Measurements from ENCODE around the gene KDF1.
A peak's percentile ranks its signal among the peaks of the same experiment; 100 is the strongest.

Gene KDF1

GRCh38 chr1:26941311-26941710 lies 19.0 kb downstream of the KDF1 start:
- no peak overlapping the region for H3K27ac ChIP-seq (ENCODE audit: low read length)
- H3K27me3 ChIP-seq (ENCODE audit: control insufficient read depth in 1 of 2, insufficient read depth in 2 of 2, low read length in 2 of 2): no peaks in the 10 kb centered on the region

GRCh38 chr1:26938659-26939025 lies 21.6 kb downstream of the KDF1 start:
- H3K36me3 ChIP-seq (ENCODE audit: control insufficient read depth in 2 of 2, insufficient read depth in 2 of 2, low read length in 2 of 2): peaks cover 26 to 34% of the 10 kb centered on the region in 2 donors
- H3K27ac ChIP-seq (ENCODE audit: low read length): no peak overlapping the region
- no peak overlapping the region for H3K4me3 ChIP-seq (ENCODE audit: low read length in 2 of 2)
- no peaks in the 10 kb centered on the region for H3K27me3 ChIP-seq (ENCODE audit: control insufficient read depth in 1 of 2, insufficient read depth in 2 of 2, low read length in 2 of 2)
- no peaks in the 10 kb centered on the region for H3K4me1 ChIP-seq (ENCODE audit: control insufficient read depth, insufficient read depth, low read length)
- no peak overlapping the region for H3K9ac ChIP-seq (ENCODE audit: low read length in 2 of 2)
- H3K9me3 ChIP-seq (ENCODE audit: control insufficient read depth in 2 of 2, low read length in 2 of 2): no peaks in the 10 kb centered on the region

More at GRCh38 chr1:26941311-26941710, 19.0 kb downstream of the KDF1 start:
- Histone ChIP-seq H3K9ac (ENCODE audit: low read length in 2 of 2) (no peak overlapping the region), H3K4me1 (ENCODE audit: control insufficient read depth, insufficient read depth, low read length) (no peaks in the 10 kb centered on the region), H3K9me3 (ENCODE audit: control insufficient read depth in 2 of 2, low read length in 2 of 2) (no peaks in the 10 kb centered on the region), H3K4me3 (ENCODE audit: low read length in 2 of 2) (no peak overlapping the region), H3K36me3 (ENCODE audit: control insufficient read depth in 2 of 2, insufficient read depth in 2 of 2, low read length in 2 of 2) (peaks cover 32 to 44% of the 10 kb centered on the region in 2 donors)

- Histone ChIP-seq H3K9me3 (ENCODE audit: control insufficient read depth in 2 of 2, low read length in 2 of 2) (no peaks in the 10 kb centered on the region), H3K27ac (ENCODE audit: low read length) (no peak overlapping the region), H3K36me3 (ENCODE audit: control insufficient read depth in 2 of 2, insufficient read depth in 2 of 2, low read length in 2 of 2) (peaks cover 21 to 31% of the 10 kb centered on the region in 2 donors), H3K4me1 (ENCODE audit: control insufficient read depth, insufficient read depth, low read length) (no peaks in the 10 kb centered on the region), H3K27me3 (ENCODE audit: control insufficient read depth in 1 of 2, insufficient read depth in 2 of 2, low read length in 2 of 2) (no peaks in the 10 kb centered on the region), H3K9ac (ENCODE audit: low read length in 2 of 2) (no peak overlapping the region), H3K4me3 (ENCODE audit: low read length in 2 of 2) (no peak overlapping the region)
These were observed 22.1 kb downstream of the KDF1 start for GRCh38 chr1:26938004-26938658.

GRCh38 chr1:26936823-26937222 lies 23.4 kb downstream of the KDF1 start:
- Histone ChIP-seq H3K9me3 (ENCODE audit: control insufficient read depth in 2 of 2, low read length in 2 of 2) (no peaks in the 10 kb centered on the region), H3K36me3 (ENCODE audit: control insufficient read depth in 2 of 2, insufficient read depth in 2 of 2, low read length in 2 of 2) (peaks cover 11 to 23% of the 10 kb centered on the region in 2 donors), H3K9ac (ENCODE audit: low read length in 2 of 2) (no peak overlapping the region), H3K4me1 (ENCODE audit: control insufficient read depth, insufficient read depth, low read length) (no peaks in the 10 kb centered on the region), H3K27ac (ENCODE audit: low read length) (no peak overlapping the region), H3K27me3 (ENCODE audit: control insufficient read depth in 1 of 2, insufficient read depth in 2 of 2, low read length in 2 of 2) (no peaks in the 10 kb centered on the region), H3K4me3 (ENCODE audit: low read length in 2 of 2) (no peak overlapping the region)

GRCh38 chr1:26932531-26932930 lies 27.7 kb downstream of the KDF1 start:
- H3K9ac ChIP-seq (ENCODE audit: low read length in 2 of 2): no peak overlapping the region
- H3K27ac ChIP-seq (ENCODE audit: low read length): no peak overlapping the region
- H3K4me1 ChIP-seq (ENCODE audit: control insufficient read depth, insufficient read depth, low read length): no peaks in the 10 kb centered on the region
- H3K9me3 ChIP-seq (ENCODE audit: control insufficient read depth in 2 of 2, low read length in 2 of 2): no peaks in the 10 kb centered on the region
- H3K27me3 ChIP-seq (ENCODE audit: control insufficient read depth in 1 of 2, insufficient read depth in 2 of 2, low read length in 2 of 2): no peaks in the 10 kb centered on the region
- H3K36me3 ChIP-seq (ENCODE audit: control insufficient read depth in 2 of 2, insufficient read depth in 2 of 2, low read length in 2 of 2): peaks cover 13% of the 10 kb centered on the region in 2 donors
- no peak overlapping the region for H3K4me3 ChIP-seq (ENCODE audit: low read length in 2 of 2)

- Histone ChIP-seq H3K4me1 (ENCODE audit: control insufficient read depth, insufficient read depth, low read length) (peaks cover 20% of the 10 kb centered on the region), H3K27ac (ENCODE audit: low read length) (no peak overlapping the region), H3K27me3 (ENCODE audit: control insufficient read depth in 1 of 2, insufficient read depth in 2 of 2, low read length in 2 of 2) (no peaks in the 10 kb centered on the region), H3K4me3 (ENCODE audit: low read length in 2 of 2) (no peak overlapping the region), H3K9ac (ENCODE audit: low read length in 2 of 2) (no peak overlapping the region), H3K9me3 (ENCODE audit: control insufficient read depth in 2 of 2, low read length in 2 of 2) (no peaks in the 10 kb centered on the region), H3K36me3 (ENCODE audit: control insufficient read depth in 2 of 2, insufficient read depth in 2 of 2, low read length in 2 of 2) (peaks cover 11 to 19% of the 10 kb centered on the region in 2 donors)
These were observed 36.6 kb downstream of the KDF1 start for GRCh38 chr1:26923711-26924110.

- Histone ChIP-seq H3K9ac (ENCODE audit: low read length in 2 of 2) (peak overlapping the region; percentile 42 to 86), H3K4me1 (ENCODE audit: control insufficient read depth, insufficient read depth, low read length) (peaks cover 20% of the 10 kb centered on the region), H3K36me3 (ENCODE audit: control insufficient read depth in 2 of 2, insufficient read depth in 2 of 2, low read length in 2 of 2) (peaks cover 11 to 15% of the 10 kb centered on the region in 2 donors), H3K9me3 (ENCODE audit: control insufficient read depth in 2 of 2, low read length in 2 of 2) (no peaks in the 10 kb centered on the region), H3K4me3 (ENCODE audit: low read length in 2 of 2) (peak overlapping the region; percentile 66 to 93), H3K27ac (ENCODE audit: low read length) (no peak overlapping the region), H3K27me3 (ENCODE audit: control insufficient read depth in 1 of 2, insufficient read depth in 2 of 2, low read length in 2 of 2) (no peaks in the 10 kb centered on the region)
These were observed 37.4 kb downstream of the KDF1 start for GRCh38 chr1:26922901-26923300.

- Histone ChIP-seq H3K9me3 (ENCODE audit: control insufficient read depth in 2 of 2, low read length in 2 of 2) (no peaks in the 10 kb centered on the region), H3K27ac (ENCODE audit: low read length) (peak overlapping the region; percentile 88), H3K9ac (ENCODE audit: low read length in 2 of 2) (peak overlapping the region; percentile 86 to 94), H3K4me1 (ENCODE audit: control insufficient read depth, insufficient read depth, low read length) (peaks cover 20% of the 10 kb centered on the region), H3K27me3 (ENCODE audit: control insufficient read depth in 1 of 2, insufficient read depth in 2 of 2, low read length in 2 of 2) (no peaks in the 10 kb centered on the region), H3K36me3 (ENCODE audit: control insufficient read depth in 2 of 2, insufficient read depth in 2 of 2, low read length in 2 of 2) (peaks cover 11 to 15% of the 10 kb centered on the region in 2 donors), H3K4me3 (ENCODE audit: low read length in 2 of 2) (peak overlapping the region; percentile 66 to 93)
These were observed 37.9 kb downstream of the KDF1 start for GRCh38 chr1:26922431-26922729.

- Histone ChIP-seq H3K4me3 (ENCODE audit: low read length in 2 of 2) (peak within 1 kb of the TSS; percentile 66 to 93), H3K9ac (ENCODE audit: low read length in 2 of 2) (peak within 1 kb of the TSS; percentile 86 to 94), H3K27ac (ENCODE audit: low read length) (peak within 1 kb of the TSS; percentile 88), H3K36me3 (ENCODE audit: control insufficient read depth in 2 of 2, insufficient read depth in 2 of 2, low read length in 2 of 2) (peaks cover 11 to 12% of the 10 kb centered on the region in 2 donors), H3K4me1 (ENCODE audit: control insufficient read depth, insufficient read depth, low read length) (peaks cover 20% of the 10 kb centered on the region), H3K27me3 (ENCODE audit: control insufficient read depth in 1 of 2, insufficient read depth in 2 of 2, low read length in 2 of 2) (no peaks in the 10 kb centered on the region), H3K9me3 (ENCODE audit: control insufficient read depth in 2 of 2, low read length in 2 of 2) (no peaks in the 10 kb centered on the region)
These were observed 38.5 kb downstream of the KDF1 start, which contains the start of gene NUDC for GRCh38 chr1:26921540-26922430. TSS of gene NUDC (plus strand) at chr1:26921743. CDS start at chr1:26921849, 106 bp downstream.

GRCh38 chr1:26921126-26921539 lies 39.1 kb downstream of the KDF1 start:
- peaks cover 20% of the 10 kb centered on the region for H3K4me1 ChIP-seq (ENCODE audit: control insufficient read depth, insufficient read depth, low read length)
- peaks cover 7 to 8% of the 10 kb centered on the region in 2 donors for H3K36me3 ChIP-seq (ENCODE audit: control insufficient read depth in 2 of 2, insufficient read depth in 2 of 2, low read length in 2 of 2)
- H3K4me3 ChIP-seq (ENCODE audit: low read length in 2 of 2): peak overlapping the region; percentile 66 to 93
- H3K9me3 ChIP-seq (ENCODE audit: control insufficient read depth in 2 of 2, low read length in 2 of 2): no peaks in the 10 kb centered on the region
- H3K27ac ChIP-seq (ENCODE audit: low read length): peak overlapping the region; percentile 88
- H3K9ac ChIP-seq (ENCODE audit: low read length in 2 of 2): peak overlapping the region; percentile 78 to 86
- no peaks in the 10 kb centered on the region for H3K27me3 ChIP-seq (ENCODE audit: control insufficient read depth in 1 of 2, insufficient read depth in 2 of 2, low read length in 2 of 2)
